MG63 (cell line): ENCODE data around the gene CREB5. TPM values are rescaled to one million over a fixed set of nuclear protein-coding genes. Genes with fewer than 3 reads are reported as not detected.

Experiments
- DNase-seq: peaks from one replicate; pipeline ENCODE4 v3.0.0-alpha.2; 2020
- H3K27me3 ChIP-seq: fragments of 250-450 bp; sonication (Bioruptor Pico); 2 replicates; pipeline ENCODE4 v1.5.1; 2020; ENCODE audit warnings: mild to moderate bottlenecking, moderate library complexity
- H3K36me3 ChIP-seq: fragments of 250-450 bp; sonication (Bioruptor Pico); 2 replicates; pipeline ENCODE4 v1.5.1; 2020; ENCODE audit warnings: mild to moderate bottlenecking, moderate library complexity
- H3K4me3 ChIP-seq: fragments of 250-450 bp; sonication (Bioruptor Pico); 2 replicates; pipeline ENCODE4 v1.5.1; 2020; ENCODE audit warnings: mild to moderate bottlenecking, moderate library complexity
- H3K9me3 ChIP-seq: fragments of 250-450 bp; sonication (Bioruptor Pico); 2 replicates; pipeline ENCODE4 v1.5.1; 2020; ENCODE audit warnings: mild to moderate bottlenecking, moderate library complexity
- total RNA-seq: library from RNA; depleted of rRNA; stranded (reverse); fragments of >200 nt; shearing (Covaris generic); gene quantifications from 2 replicates; pipeline ENCODE4 v1.2.3, GENCODE V29; 2014; ENCODE audit warnings: low replicate concordance

The CREB5 gene
- total RNA-seq, 1 experiment from 2014 or later: 19.4 TPM

DNA sequence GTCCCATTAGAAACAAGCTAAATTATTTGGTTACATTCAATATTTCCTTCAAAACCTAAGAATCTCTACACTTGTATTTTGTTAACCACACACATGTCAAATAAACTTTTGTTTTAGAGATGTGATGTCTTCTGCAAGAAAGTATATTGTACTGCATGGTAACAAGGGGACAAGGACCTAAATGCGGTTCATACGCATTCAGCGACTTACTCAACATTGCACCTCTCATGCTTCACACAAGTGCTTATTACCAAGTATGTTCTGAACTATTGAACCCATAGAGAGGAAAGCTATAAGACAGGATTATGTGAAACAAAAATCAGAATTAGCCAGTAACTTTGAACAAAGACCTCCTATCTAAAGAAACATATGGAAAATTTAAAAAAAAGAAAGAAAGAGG is 68.3 kb downstream of the CREB5 start:
- H3K4me3 ChIP-seq: no peak overlapping the region
- H3K27me3 ChIP-seq: no peaks in the 10 kb centered on the region
- DNase-seq: no peak
- H3K9me3 ChIP-seq: no peaks in the 10 kb centered on the region
- peaks cover 3% of the 10 kb centered on the region; the same call in 1 of the 2 replicates for H3K36me3 ChIP-seq

GRCh38 chr7:28481091-28481926 is 69.0 kb downstream of the CREB5 start:
- DNase-seq: no peak
- no peaks in the 10 kb centered on the region for H3K27me3 ChIP-seq
- H3K36me3 ChIP-seq: peaks cover 5% of the 10 kb centered on the region; the same call in 1 of the 2 replicates
- H3K4me3 ChIP-seq: no peak overlapping the region
- H3K9me3 ChIP-seq: no peaks in the 10 kb centered on the region

DNA sequence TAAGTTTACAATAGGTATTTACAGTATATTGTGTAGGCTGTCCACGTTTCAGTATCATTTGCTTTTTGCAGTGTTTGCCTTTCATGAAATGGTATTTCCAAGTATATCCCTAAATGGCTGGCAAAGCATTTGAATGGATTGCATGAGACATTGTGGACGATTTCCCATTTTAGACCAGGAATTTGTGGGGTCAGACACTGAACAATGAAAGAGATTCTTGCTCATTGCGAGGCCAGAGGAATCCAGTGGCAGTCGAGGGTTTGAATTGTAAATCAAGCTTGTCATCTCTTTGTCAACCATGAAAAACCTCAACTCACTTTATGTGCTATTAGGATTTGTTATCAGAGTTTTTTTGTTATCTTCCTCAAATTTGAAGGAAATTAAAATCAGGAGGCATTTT is 70.8 kb downstream of the CREB5 start:
- Histone ChIP-seq H3K4me3 (no peak overlapping the region), H3K9me3 (no peaks in the 10 kb centered on the region), H3K36me3 (peaks cover 5% of the 10 kb centered on the region; the same call in 1 of the 2 replicates), H3K27me3 (no peaks in the 10 kb centered on the region)
- DNase-seq: peak; percentile 62

- no peaks in the 10 kb centered on the region for H3K9me3 ChIP-seq
- H3K4me3 ChIP-seq: no peak overlapping the region
- H3K36me3 ChIP-seq: peaks cover 5% of the 10 kb centered on the region; the same call in 1 of the 2 replicates
- peak; percentile 66 for DNase-seq
- H3K27me3 ChIP-seq: no peaks in the 10 kb centered on the region
Observed at GRCh38 chr7:28483908-28484605, 71.7 kb downstream of the CREB5 start.

- H3K27me3 ChIP-seq: no peaks in the 10 kb centered on the region
- peaks cover 5% of the 10 kb centered on the region; the same call in 1 of the 2 replicates for H3K36me3 ChIP-seq
- no peaks in the 10 kb centered on the region for H3K9me3 ChIP-seq
- no peak for DNase-seq
- no peak overlapping the region for H3K4me3 ChIP-seq
Observed at GRCh38 chr7:28484606-28484935, 72.3 kb downstream of the CREB5 start.

- Histone ChIP-seq H3K4me3 (no peak overlapping the region), H3K9me3 (no peaks in the 10 kb centered on the region), H3K27me3 (no peaks in the 10 kb centered on the region), H3K36me3 (peaks cover 3% of the 10 kb centered on the region; the same call in 1 of the 2 replicates)
- no peak for DNase-seq
Observed at GRCh38 chr7:28487487-28487886, 75.2 kb downstream of the CREB5 start.

DNA sequence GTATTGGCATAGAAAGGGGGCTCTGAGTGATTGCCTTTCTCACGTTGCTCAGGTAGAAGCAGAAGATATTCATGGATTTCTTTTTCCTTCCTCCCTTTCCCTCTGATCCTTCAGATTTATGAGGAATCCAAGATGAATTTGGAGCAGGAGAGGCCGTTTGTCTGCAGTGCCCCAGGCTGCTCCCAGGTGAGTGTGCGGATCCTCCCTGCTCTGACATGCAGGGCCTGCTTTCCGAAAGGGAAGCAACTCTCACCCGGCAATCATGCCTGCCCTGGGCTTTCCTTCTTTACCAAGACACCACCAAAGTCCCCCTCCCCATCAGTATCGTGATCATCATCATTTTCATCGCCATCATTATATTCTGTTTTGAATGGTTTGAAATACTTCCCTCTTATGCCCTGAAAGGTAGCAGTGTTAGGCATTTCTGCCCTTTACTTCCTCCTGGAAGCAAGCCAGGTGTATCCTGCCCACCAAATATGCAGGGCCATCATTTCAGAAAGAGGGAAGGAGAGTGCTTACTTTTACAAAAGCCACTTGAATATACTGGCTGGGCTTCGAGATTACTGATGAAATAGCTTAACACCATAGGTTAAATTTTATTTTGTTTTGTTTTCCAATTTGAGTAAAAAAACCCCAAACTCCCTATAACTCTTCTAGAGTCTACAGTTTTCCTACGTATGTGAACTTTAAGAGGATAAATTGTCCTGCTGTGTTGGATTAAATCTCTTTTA is 75.9 kb downstream of the CREB5 start:
- Histone ChIP-seq H3K27me3 (no peaks in the 10 kb centered on the region), H3K4me3 (no peak overlapping the region), H3K36me3 (peaks cover 3% of the 10 kb centered on the region; the same call in 1 of the 2 replicates), H3K9me3 (no peaks in the 10 kb centered on the region)
- no peak for DNase-seq

- Histone ChIP-seq H3K36me3 (peaks cover under 1% of the 10 kb centered on the region), H3K27me3 (no peaks in the 10 kb centered on the region), H3K4me3 (peak overlapping the region; percentile 33), H3K9me3 (no peaks in the 10 kb centered on the region)
- DNase-seq: peak; percentile 99
Observed at GRCh38 chr7:28490831-28491230, 78.5 kb downstream of the CREB5 start.

GRCh38 chr7:28493477-28493876 is 81.2 kb downstream of the CREB5 start:
- Histone ChIP-seq H3K4me3 (no peak overlapping the region), H3K9me3 (no peaks in the 10 kb centered on the region), H3K27me3 (no peaks in the 10 kb centered on the region), H3K36me3 (peaks cover 15% of the 10 kb centered on the region)
- no peak for DNase-seq

DNA sequence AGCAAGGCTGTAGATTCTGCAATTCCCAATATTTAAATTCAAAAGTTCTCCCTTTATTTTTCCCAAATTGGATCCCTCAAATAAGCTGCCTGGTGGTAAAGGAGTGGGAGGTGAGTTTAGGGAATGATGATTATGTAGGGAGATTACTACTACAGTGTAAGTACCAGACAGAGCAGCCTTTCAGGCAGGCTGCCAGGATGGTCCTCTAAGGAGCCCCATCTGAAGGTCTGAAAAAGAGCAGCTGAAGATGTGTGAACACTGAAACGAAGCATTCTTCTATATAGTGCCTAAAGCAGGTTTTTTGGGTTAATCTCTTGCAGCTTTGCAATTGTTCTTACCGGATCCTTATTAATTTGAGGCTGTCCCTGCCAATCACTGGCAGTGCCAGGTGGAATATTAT is 84.7 kb downstream of the CREB5 start:
- no peak for DNase-seq
- Histone ChIP-seq H3K4me3 (no peak overlapping the region), H3K27me3 (no peaks in the 10 kb centered on the region), H3K9me3 (no peaks in the 10 kb centered on the region), H3K36me3 (peaks cover 28% of the 10 kb centered on the region)

- no peaks in the 10 kb centered on the region for H3K27me3 ChIP-seq
- H3K36me3 ChIP-seq: peaks cover 28% of the 10 kb centered on the region
Observed at GRCh38 chr7:28498636-28499035, 86.3 kb downstream of the CREB5 start.

GRCh38 chr7:28500138-28500537 is 87.8 kb downstream of the CREB5 start:
- Histone ChIP-seq H3K27me3 (no peaks in the 10 kb centered on the region), H3K36me3 (peaks cover 28% of the 10 kb centered on the region), H3K9me3 (no peaks in the 10 kb centered on the region), H3K4me3 (no peak overlapping the region)
- DNase-seq: no peak

More at GRCh38 chr7:28498636-28499035, 86.3 kb downstream of the CREB5 start:
- no peak for DNase-seq
- no peak overlapping the region for H3K4me3 ChIP-seq
- H3K9me3 ChIP-seq: no peaks in the 10 kb centered on the region

- Histone ChIP-seq H3K27me3 (no peaks in the 10 kb centered on the region), H3K9me3 (no peaks in the 10 kb centered on the region), H3K4me3 (no peak overlapping the region), H3K36me3 (peaks cover 28% of the 10 kb centered on the region)
- DNase-seq: no peak
Observed at GRCh38 chr7:28502408-28502807, 90.1 kb downstream of the CREB5 start.

GRCh38 chr7:28503396-28503795 is 91.1 kb downstream of the CREB5 start:
- no peaks in the 10 kb centered on the region for H3K9me3 ChIP-seq
- DNase-seq: no peak
- no peaks in the 10 kb centered on the region for H3K27me3 ChIP-seq
- H3K4me3 ChIP-seq: no peak overlapping the region
- H3K36me3 ChIP-seq: peaks cover 27% of the 10 kb centered on the region

- no peaks in the 10 kb centered on the region for H3K27me3 ChIP-seq
- DNase-seq: no peak
- peaks cover 19% of the 10 kb centered on the region for H3K36me3 ChIP-seq
- no peaks in the 10 kb centered on the region for H3K9me3 ChIP-seq
- no peak overlapping the region for H3K4me3 ChIP-seq
Observed at GRCh38 chr7:28505014-28505413, 92.7 kb downstream of the CREB5 start.

- Histone ChIP-seq H3K4me3 (no peak overlapping the region), H3K9me3 (no peaks in the 10 kb centered on the region), H3K36me3 (peaks cover 13% of the 10 kb centered on the region), H3K27me3 (no peaks in the 10 kb centered on the region)
- no peak for DNase-seq
Observed at GRCh38 chr7:28505867-28506266, 93.5 kb downstream of the CREB5 start.
